Neural cell (in vitro differentiated cells): ENCODE data around the gene WWC2.

ENCODE experiments used
- CTCF ChIP-seq: fragments of 450-650 bp; IDR thresholded peaks from 2 replicates; pipeline ENCODE4 v1.5.1; 2014; ENCODE audit warnings: antibody characterized with exemption, mild to moderate bottlenecking, moderate library complexity; ENCODE audit not compliant: poor library complexity, severe bottlenecking
- SMC3 ChIP-seq: fragments of 450-650 bp; conservative IDR thresholded peaks from 2 replicates; pipeline ENCODE4 v1.6.1; 2014; ENCODE audit warnings: antibody characterized with exemption, mild to moderate bottlenecking, moderate library complexity; ENCODE audit not compliant: poor library complexity

- TF ChIP-seq CTCF (no peak), SMC3 (no peak)
Measured at GRCh38 chr4:183353557-183353956, 254.5 kb downstream of the WWC2 start.
